GM12872 (cell line): ENCODE data around the gene GALNT2.

ENCODE experiments used
- TF ChIP-seq, protein P1 (sequence below): IDR thresholded peaks from 3 replicates; pipeline ENCODE4 v1.5.1; 2011; ENCODE audit warnings: low read depth, mild to moderate bottlenecking, low read length, moderate library complexity; ENCODE audit not compliant: insufficient read depth

GALNT2 gene

DNA sequence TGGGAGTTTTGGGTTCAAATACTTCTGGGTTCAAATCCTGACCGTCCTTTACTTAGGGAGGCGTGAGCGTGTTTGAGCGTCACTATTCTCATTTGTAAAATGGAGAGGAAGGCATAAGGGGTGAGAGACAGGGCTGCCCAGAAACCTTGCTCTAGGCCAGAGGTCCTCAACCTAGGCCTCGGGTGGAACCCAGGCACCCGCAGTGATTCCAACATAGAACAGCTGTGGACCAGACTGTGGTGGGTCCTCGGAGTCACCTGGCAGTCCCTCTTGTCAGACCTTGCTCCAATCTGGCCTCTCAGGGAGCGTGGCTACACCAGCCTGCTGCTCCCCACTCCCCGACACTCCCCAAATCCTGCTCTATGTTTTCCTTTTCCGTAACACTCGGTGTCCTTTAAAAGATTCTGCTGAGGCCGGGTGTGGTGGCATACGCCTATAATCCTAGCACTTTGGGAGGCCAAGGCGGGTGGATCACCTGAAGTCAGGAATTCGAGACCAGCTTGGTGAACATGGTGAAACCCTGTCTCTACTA lies 242.7 kb downstream of the GALNT2 start:
- TF ChIP-seq, protein P1, sequence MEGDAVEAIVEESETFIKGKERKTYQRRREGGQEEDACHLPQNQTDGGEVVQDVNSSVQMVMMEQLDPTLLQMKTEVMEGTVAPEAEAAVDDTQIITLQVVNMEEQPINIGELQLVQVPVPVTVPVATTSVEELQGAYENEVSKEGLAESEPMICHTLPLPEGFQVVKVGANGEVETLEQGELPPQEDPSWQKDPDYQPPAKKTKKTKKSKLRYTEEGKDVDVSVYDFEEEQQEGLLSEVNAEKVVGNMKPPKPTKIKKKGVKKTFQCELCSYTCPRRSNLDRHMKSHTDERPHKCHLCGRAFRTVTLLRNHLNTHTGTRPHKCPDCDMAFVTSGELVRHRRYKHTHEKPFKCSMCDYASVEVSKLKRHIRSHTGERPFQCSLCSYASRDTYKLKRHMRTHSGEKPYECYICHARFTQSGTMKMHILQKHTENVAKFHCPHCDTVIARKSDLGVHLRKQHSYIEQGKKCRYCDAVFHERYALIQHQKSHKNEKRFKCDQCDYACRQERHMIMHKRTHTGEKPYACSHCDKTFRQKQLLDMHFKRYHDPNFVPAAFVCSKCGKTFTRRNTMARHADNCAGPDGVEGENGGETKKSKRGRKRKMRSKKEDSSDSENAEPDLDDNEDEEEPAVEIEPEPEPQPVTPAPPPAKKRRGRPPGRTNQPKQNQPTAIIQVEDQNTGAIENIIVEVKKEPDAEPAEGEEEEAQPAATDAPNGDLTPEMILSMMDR, result no peak

DNA sequence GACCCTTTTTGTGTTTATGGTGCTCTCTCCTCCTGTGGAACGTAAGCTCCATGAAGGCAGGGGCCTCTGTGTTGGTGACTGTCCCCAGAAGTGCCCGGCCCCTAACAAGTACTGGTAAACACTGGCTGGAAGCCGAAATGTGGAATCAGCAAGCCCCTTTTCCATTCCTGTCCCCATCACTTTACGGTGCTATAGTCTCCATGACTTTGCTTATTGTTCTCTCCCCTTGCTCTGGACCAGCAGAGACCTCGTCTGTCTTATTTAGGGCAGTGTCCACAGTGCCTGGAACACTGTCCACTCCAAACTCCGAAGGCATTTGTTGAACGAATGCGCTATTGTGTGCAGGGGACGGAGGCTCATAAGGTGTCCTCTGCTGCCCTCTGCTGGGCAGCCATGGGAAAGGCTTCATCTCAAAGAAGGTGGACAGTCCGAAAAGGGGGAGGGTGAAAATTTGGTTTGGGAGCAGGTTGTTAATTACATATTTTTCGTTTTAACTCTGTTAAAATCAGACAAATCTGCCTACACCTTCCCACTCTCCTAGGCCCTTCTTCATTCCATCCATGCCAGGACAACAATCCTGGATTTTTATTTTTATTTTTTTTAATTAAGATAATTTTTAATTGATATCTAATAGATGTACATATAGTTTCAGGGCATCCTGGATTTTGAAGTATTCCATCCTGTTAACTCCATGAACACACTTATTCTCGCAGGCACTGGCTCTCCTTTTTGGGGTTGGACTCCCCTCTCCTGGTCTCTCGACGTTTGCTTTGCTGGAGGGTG lies 243.5 kb downstream of the GALNT2 start:
- TF ChIP-seq, protein P1, result peak; percentile 88

DNA sequence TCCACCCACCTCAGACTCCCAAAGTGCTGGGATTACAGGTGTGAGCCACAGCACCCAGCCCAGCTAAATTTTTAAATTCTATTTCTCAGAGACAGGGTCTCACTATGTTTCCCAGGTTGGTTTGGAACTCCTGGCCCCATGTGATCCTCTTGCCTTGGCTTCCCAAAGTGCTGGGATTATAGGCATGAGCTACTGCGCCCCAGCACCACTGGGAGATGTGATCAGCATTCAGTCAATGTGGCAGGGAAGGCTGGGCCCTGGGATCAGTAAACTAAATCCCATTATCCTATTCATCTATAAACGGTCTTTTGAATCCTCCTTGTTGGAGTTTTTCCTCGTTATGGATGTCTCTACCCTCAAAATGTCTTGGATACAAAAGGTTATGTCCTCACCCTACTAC lies 245.6 kb downstream of the GALNT2 start:
- TF ChIP-seq, protein P1, result no peak

GRCh38 chr1:230313453-230314141 lies 246.6 kb downstream of the GALNT2 start:
- TF ChIP-seq, protein P1, result no peak

- TF ChIP-seq, protein P1, result no peak
These were observed 247.1 kb downstream of the GALNT2 start for GRCh38 chr1:230314142-230314470.

DNA sequence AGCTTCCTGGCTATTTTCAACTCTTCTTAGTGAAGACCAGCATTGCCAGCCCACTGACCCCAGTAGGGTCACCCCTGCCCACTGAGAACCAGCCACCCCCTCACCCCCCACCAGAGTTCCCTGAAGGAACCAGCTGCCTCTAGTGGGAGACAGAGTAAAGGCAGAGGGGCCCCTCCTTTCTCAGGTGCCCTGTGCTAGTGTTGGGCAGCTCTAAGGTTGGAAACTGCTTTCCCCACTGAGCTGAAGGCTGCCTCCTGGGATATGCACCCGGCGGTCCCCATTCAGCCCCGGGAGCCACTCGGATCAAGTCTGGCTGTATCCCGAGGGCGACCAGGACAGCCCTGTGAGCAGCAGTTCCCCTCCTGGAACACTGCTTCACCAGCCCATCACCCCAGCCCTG lies 248.1 kb downstream of the GALNT2 start:
- TF ChIP-seq, protein P1, result no peak

GRCh38 chr1:230316864-230317745 lies 250.1 kb downstream of the GALNT2 start:
- TF ChIP-seq, protein P1, result no peak
